PC-3 (cell line): Measurements from ENCODE around the gene CLMP. TPM values are rescaled to one million over a fixed set of nuclear protein-coding genes. Genes with fewer than 3 reads are reported as not detected.

Source experiments
- ATAC-seq: fragments of 200-7000 bp; cut with Tn5 transposase; 2 replicates; pipeline ENCODE4 v1.9.1; 2020; ENCODE audit warnings: mild to moderate bottlenecking, moderate library complexity
- BruUV-seq: library from RNA; stranded (reverse); fragments of 400-500 nt; replicated peaks from 2 replicates; lab custom pipeline; 2021; lab: Mats Ljungman, UMichigan
- CTCF ChIA-PET: fragments of 300-600 bp; sonication (Branson Sonifier 250); formaldehyde crosslinking; loops from one replicate; lab custom pipeline; 2022; ENCODE audit warnings: antibody characterized with exemption; lab: Charles Lee
- POLR2A ChIA-PET: fragments of 300-600 bp; sonication (Branson Sonifier 250); formaldehyde crosslinking; loops from one replicate; lab custom pipeline; 2022; ENCODE audit warnings: antibody characterized with exemption; ENCODE audit not compliant: unreplicated experiment; lab: Charles Lee
- DNase-seq: peaks from one replicate; pipeline ENCODE4 v3.0.0-alpha.2; 2015
- H2AFZ ChIP-seq: fragments of 300-600 bp; sonication (generic); 2 replicates; pipeline ENCODE4 v1.6.0; 2016; ENCODE audit warnings: antibody characterized with exemption, low read length
- H3F3A ChIP-seq: fragments of 300-600 bp; sonication (generic); one replicate; pipeline ENCODE4 v1.6.0; 2017; ENCODE audit warnings: antibody characterized with exemption, low read length, control low read depth, mild to moderate bottlenecking; ENCODE audit not compliant: unreplicated experiment
- H3K27ac ChIP-seq: fragments of 300-600 bp; sonication (generic); 2 replicates; pipeline ENCODE4 v1.5.1; 2016; ENCODE audit warnings: mild to moderate bottlenecking, low read length
- H3K27me3 ChIP-seq: fragments of 300-600 bp; sonication (generic); 2 replicates; pipeline ENCODE4 v1.6.1; 2016; ENCODE audit warnings: low read length, mixed read lengths
- H3K36me3 ChIP-seq: fragments of 300-600 bp; sonication (generic); 2 replicates; pipeline ENCODE4 v1.6.1; 2016; ENCODE audit warnings: low read depth, mixed run types, low read length, mixed read lengths
- H3K4me1 ChIP-seq: fragments of 300-600 bp; sonication (generic); 2 replicates; pipeline ENCODE4 v1.5.1; 2016; ENCODE audit warnings: low read length; ENCODE audit not compliant: insufficient read depth
- H3K4me2 ChIP-seq: fragments of 300-600 bp; sonication (generic); 2 replicates; pipeline ENCODE4 v1.6.0; 2016; ENCODE audit warnings: low read length
- H3K4me3 ChIP-seq: fragments of 300-600 bp; sonication (generic); 2 replicates; pipeline ENCODE4 v1.5.1; 2016; ENCODE audit warnings: mild to moderate bottlenecking, low read length, mixed read lengths
- H3K79me2 ChIP-seq: fragments of 300-600 bp; sonication (generic); 2 replicates; pipeline ENCODE4 v1.6.1; 2017; ENCODE audit warnings: low read length, mixed read lengths
- H3K9ac ChIP-seq: fragments of 300-600 bp; sonication (generic); 2 replicates; pipeline ENCODE4 v1.6.0; 2016; ENCODE audit warnings: mild to moderate bottlenecking, low read length
- H3K9me2 ChIP-seq: fragments of 300-600 bp; sonication (generic); replicated peaks from 2 replicates; pipeline ENCODE4 v1.6.1; 2016; ENCODE audit warnings: mixed run types, low read length, mixed read lengths
- H3K9me3 ChIP-seq: fragments of 300-600 bp; sonication (generic); 2 replicates; pipeline ENCODE4 v1.6.1; 2016; ENCODE audit warnings: low read length, mixed read lengths
- H4K20me1 ChIP-seq: fragments of 300-600 bp; sonication (generic); 2 replicates; pipeline ENCODE4 v1.6.1; 2016; ENCODE audit warnings: low read length, mixed read lengths
- CTCF ChIP-seq: fragments of 300-600 bp; sonication (generic); conservative IDR thresholded peaks from 2 replicates; pipeline ENCODE4 v1.5.1; 2017; ENCODE audit warnings: antibody characterized with exemption, low read depth, mild to moderate bottlenecking, low read length
- EZH2 ChIP-seq: fragments of 300-600 bp; sonication (generic); IDR thresholded peaks from one replicate; pipeline ENCODE4 v1.6.1; 2017; ENCODE audit warnings: antibody characterized with exemption, mild to moderate bottlenecking, low read length; ENCODE audit not compliant: unreplicated experiment
- EZH2phosphoT487 ChIP-seq: fragments of 300-600 bp; sonication (generic); IDR thresholded peaks from 2 replicates; pipeline ENCODE4 v1.6.1; 2018; ENCODE audit warnings: mild to moderate bottlenecking, antibody characterized with exemption, low read length, borderline replicate concordance
- intact Hi-C: fragments of 100-400 bp; cut with micrococcal nuclease; formaldehyde crosslinking; loops from 2 replicates; pipeline ENCODE4 v1.9.0; 2023
- total RNA-seq: library from RNA; depleted of rRNA; stranded (reverse); fragments of >200 nt; gene quantifications from 2 replicates; pipeline ENCODE4 v1.2.3, GENCODE V29; 2014

Gene CLMP
- total RNA-seq, 1 experiment from 2014 or later, result 30.4 TPM

DNA sequence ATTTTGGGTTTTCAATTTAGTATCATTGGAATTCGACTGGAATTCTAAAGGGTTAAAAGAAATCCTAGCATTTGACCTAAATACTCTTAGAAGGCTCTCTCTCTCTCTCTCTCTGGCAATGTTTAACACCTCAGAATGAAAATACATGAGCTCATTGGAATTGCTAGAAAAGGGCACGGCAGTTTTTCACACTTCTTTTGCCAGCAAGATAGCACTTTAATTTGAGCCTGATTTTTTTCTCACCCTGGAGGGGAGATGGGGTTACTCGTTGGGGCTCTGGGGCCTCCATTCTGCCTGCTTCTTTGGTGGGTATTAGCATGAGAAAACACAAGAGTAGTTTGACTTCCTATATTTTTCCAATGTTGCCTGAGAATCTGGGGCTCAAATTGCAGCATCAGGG, 22.8 kb upstream of the CLMP start:
- Histone ChIP-seq H3K9me2 (no peaks in the 10 kb centered on the region), H3K9me3 (no peaks in the 10 kb centered on the region), H3K27ac (no peak overlapping the region), H2AFZ (no peak overlapping the region), H3K4me1 (peaks cover 8% of the 10 kb centered on the region; the same call in 1 of the 2 replicates), H3F3A (no peaks in the 10 kb centered on the region), H4K20me1 (no peaks in the 10 kb centered on the region), H3K36me3 (no peaks in the 10 kb centered on the region), H3K79me2 (no peaks in the 10 kb centered on the region), H3K27me3 (no peaks in the 10 kb centered on the region), H3K4me3 (no peak overlapping the region), H3K4me2 (no peak overlapping the region), H3K9ac (no peak overlapping the region)
- ChIA-PET CTCF (no interaction called here), POLR2A (no interaction called here)
- ATAC-seq (no peak), DNase-seq (no peak)
- BruUV-seq, result no TSS peak
- TF ChIP-seq EZH2phosphoT487 (no peak), CTCF (no peak), EZH2 (no peak)
- intact Hi-C loops, result no loop called here

GRCh38 chr11:123216249-123216648, 21.2 kb upstream of the CLMP start:
- H2AFZ ChIP-seq, result no peak overlapping the region
- no peak for ATAC-seq
- TF ChIP-seq CTCF, result no peak
- TF ChIP-seq EZH2, result no peak
- no peak for TF ChIP-seq EZH2phosphoT487
- H3K4me3 ChIP-seq, result no peak overlapping the region
- intact Hi-C loops, result no loop called here
- ChIA-PET CTCF (no interaction called here), POLR2A (no interaction called here)
- no peaks in the 10 kb centered on the region for H3K27me3 ChIP-seq
- H3K9ac ChIP-seq, result no peak overlapping the region
- DNase-seq, result no peak
- BruUV-seq, result no TSS peak
- no peaks in the 10 kb centered on the region for H4K20me1 ChIP-seq
- H3K4me1 ChIP-seq, result peaks cover 14% of the 10 kb centered on the region; the same call in 1 of the 2 replicates
- H3K4me2 ChIP-seq, result no peak overlapping the region
- H3K36me3 ChIP-seq, result no peaks in the 10 kb centered on the region
- H3K79me2 ChIP-seq, result no peaks in the 10 kb centered on the region
- no peaks in the 10 kb centered on the region for H3K9me3 ChIP-seq
- no peaks in the 10 kb centered on the region for H3K9me2 ChIP-seq
- H3K27ac ChIP-seq, result no peak overlapping the region
- H3F3A ChIP-seq, result no peaks in the 10 kb centered on the region

DNA sequence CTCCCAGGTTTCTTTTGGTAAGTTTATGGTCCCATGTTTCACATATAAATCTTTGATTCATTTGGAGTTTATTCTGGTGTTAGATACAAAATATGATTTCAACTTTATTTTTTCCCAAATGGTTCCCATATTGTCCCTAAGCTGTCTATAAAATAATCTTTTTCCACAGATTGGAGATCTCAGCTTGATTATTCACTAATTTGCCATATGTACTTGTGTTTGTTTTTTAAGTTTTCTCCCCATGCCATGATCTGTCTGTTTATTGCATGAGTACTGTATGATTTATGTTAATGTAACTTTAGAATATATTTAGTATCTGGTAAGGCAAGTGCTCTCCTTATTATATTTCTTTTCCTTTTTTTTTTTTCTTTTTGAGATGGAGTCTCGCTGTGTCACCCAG, 19.9 kb upstream of the CLMP start:
- no peak for TF ChIP-seq EZH2
- TF ChIP-seq CTCF, result no peak
- no peak for TF ChIP-seq EZH2phosphoT487
- ChIA-PET CTCF (no interaction called here), POLR2A (no interaction called here)
- Histone ChIP-seq H3F3A (no peaks in the 10 kb centered on the region), H3K9me3 (no peaks in the 10 kb centered on the region), H3K4me1 (peaks cover 14% of the 10 kb centered on the region; the same call in 1 of the 2 replicates), H3K4me2 (no peak overlapping the region), H3K9me2 (no peaks in the 10 kb centered on the region), H2AFZ (no peak overlapping the region), H3K36me3 (no peaks in the 10 kb centered on the region), H3K9ac (no peak overlapping the region), H3K27me3 (no peaks in the 10 kb centered on the region), H3K79me2 (no peaks in the 10 kb centered on the region), H3K27ac (no peak overlapping the region), H4K20me1 (no peaks in the 10 kb centered on the region), H3K4me3 (no peak overlapping the region)
- BruUV-seq, result no TSS peak
- intact Hi-C loops, result no loop called here
- DNase-seq (no peak), ATAC-seq (no peak)
